PC-3 (cell line): Measurements from ENCODE around the gene VTA1.

Experiments used
- EZH2 ChIP-seq: fragments of 300-600 bp; sonication (generic); IDR thresholded peaks from one replicate; pipeline ENCODE4 v1.6.1; 2017; ENCODE audit warnings: antibody characterized with exemption, mild to moderate bottlenecking, low read length; ENCODE audit not compliant: unreplicated experiment
- EZH2phosphoT487 ChIP-seq: fragments of 300-600 bp; sonication (generic); IDR thresholded peaks from 2 replicates; pipeline ENCODE4 v1.6.1; 2018; ENCODE audit warnings: mild to moderate bottlenecking, antibody characterized with exemption, low read length, borderline replicate concordance
- TF ChIP-seq, protein P1 (sequence below): fragments of 300-600 bp; sonication (generic); conservative IDR thresholded peaks from 2 replicates; pipeline ENCODE4 v1.5.1; 2017; ENCODE audit warnings: antibody characterized with exemption, low read depth, mild to moderate bottlenecking, low read length

DNA sequence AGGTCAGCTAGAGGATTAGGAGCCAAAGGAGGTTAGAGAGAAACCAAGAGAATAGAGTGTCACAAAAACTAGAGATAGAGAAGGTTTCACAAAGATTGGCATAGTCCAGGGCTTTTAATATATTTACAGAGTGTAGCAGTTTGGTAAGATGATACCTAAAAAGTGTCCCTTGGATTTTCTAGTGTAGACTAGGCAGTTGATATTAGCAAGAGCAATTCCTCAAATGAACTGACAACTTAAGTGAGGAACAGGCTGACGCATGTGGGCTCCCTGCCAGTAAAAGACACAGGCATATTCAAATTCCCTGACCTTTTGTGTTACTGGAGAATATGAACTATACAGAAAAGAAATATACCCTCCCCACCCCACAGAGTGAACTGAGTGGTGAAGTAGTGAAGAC, 40.1 kb downstream of the VTA1 start:
- TF ChIP-seq, protein P1, sequence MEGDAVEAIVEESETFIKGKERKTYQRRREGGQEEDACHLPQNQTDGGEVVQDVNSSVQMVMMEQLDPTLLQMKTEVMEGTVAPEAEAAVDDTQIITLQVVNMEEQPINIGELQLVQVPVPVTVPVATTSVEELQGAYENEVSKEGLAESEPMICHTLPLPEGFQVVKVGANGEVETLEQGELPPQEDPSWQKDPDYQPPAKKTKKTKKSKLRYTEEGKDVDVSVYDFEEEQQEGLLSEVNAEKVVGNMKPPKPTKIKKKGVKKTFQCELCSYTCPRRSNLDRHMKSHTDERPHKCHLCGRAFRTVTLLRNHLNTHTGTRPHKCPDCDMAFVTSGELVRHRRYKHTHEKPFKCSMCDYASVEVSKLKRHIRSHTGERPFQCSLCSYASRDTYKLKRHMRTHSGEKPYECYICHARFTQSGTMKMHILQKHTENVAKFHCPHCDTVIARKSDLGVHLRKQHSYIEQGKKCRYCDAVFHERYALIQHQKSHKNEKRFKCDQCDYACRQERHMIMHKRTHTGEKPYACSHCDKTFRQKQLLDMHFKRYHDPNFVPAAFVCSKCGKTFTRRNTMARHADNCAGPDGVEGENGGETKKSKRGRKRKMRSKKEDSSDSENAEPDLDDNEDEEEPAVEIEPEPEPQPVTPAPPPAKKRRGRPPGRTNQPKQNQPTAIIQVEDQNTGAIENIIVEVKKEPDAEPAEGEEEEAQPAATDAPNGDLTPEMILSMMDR: no peak
- TF ChIP-seq EZH2 (no peak), EZH2phosphoT487 (no peak)
